NCI-H2081 treated with DMSO at 0.1 percent for 48 hours (cell line): ENCODE measurements around the gene STRN4.

Experiments
- DNase-seq: peaks from one replicate; lab custom pipeline; 2025; lab: John Stamatoyannopoulos, UW

STRN4 gene

DNA sequence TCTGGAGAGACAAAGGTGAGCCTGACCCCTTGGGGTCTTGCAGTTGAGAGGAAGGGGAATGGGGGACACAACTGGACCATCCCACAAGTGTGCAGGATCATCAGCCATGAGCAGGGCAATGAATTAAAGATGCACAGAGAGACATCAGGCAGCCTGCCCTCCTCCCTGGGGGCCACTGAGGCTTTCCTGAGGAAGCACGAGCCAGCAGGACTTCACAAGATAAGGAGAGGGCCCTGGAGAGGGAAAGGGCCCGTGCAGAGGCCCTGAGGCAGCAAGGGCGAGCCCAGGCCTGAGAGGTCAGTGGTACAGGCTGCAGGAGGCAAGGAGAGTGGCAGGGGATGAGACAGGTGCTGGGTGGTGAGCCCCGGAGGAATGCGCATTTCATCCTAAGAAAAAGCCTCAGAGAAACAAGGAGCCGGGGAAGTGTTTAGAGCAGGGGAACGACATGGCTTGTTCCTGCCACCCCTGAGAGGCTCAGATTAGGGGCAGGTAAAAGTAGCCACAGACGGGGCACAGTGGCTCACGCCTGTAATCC, 20.3 kb downstream of the STRN4 start:
- DNase-seq: no peak

DNA sequence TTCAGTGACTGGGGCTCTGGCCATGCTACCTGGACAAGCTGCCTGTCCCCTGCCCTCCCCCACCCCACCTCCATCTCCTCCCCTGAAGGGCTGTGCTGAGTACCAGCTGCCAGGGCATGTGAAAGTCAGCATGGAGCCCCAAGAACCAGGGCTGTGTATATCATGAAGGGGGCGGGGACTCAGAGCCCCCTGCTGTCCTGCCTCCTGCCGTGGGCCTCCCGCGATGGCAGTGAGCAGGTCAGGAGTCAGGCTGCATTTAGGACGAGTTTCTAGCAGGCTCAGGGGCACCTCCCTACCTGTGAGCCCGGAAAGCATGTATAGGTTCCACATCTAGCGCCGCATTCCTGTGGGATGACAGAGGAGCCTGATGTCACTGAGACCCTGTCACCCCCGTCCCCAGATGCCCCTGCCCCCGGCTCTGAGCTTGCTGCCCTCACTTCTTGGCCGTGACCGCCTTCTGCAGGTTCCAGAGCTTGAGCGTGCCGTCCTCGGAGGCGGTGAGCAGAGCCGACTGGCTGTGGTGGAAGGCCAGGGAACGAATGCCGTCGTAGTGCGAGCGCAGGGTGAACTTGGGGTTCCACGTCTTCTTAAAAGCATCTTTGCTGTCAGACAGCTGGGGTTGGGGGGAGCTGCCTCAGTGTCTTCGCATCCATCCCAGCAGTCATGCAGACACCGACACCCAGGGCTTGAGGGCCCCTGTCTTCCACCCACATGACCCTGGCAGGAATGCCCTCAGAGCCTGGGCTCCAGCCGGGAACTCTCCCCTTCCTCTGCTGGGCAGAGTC, 21.0 kb downstream of the STRN4 start:
- DNase-seq: no peak

DNA sequence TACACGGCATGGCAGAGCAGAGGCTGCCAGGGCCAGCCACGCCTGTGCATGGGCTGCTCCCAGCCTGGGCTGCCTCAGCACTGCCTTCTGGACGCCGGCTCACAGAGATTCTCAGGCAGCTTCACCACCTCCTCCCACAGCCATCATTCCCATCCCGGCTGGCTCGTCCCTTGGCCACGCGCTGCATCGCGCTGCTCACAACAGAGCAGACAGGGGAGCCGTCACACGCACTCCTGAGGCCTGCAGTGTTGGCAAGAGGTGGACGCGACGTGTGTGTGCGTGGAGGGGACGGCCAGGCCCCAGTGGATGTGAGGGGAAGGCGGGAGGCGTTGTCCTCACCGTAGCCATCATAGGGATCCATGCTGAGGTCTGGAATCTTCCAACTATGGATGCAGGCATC, 21.8 kb downstream of the STRN4 start:
- DNase-seq: no peak

DNA sequence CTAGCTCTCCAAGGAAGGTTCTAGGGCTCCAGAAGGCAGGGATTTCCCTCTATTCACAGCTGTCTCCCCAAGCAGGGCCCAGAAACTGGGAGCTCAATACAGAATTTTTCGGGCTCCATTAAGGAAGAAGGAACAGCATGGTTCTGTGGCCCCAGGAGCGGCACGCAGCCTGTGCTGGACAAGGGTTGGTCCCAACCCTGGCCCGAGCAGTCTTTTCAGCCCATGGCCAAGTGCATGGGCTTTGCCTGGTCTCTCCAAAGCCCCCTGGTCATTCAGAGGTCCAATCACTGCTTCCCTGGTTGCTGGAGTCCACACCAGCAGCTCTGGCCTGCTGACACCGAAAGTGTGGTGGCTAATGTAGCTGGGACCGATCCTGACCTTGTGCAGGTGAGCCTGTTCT, 22.8 kb downstream of the STRN4 start:
- DNase-seq: no peak

DNA sequence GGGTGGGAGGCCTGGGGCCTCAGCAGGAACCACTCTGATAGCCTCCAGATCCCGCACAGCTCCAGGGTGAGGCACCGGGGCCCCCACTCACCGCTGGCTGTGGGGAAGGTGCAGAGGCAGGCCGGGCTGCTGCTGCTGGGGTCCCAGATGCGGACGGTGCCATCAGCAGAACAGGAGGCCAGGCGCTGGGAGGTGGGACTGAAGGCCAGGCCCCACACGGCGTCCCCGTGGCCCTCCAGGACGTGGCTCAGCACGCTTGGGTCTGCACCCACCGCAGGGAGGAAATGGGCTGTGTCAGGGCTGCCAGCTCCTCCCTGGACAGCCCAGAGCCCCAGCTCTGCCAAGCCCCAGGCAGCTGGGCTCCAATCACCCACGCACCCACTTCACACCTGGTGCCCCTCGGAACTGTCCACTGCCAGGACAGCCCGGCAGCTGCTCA, 23.2 kb downstream of the STRN4 start:
- no peak for DNase-seq

DNA sequence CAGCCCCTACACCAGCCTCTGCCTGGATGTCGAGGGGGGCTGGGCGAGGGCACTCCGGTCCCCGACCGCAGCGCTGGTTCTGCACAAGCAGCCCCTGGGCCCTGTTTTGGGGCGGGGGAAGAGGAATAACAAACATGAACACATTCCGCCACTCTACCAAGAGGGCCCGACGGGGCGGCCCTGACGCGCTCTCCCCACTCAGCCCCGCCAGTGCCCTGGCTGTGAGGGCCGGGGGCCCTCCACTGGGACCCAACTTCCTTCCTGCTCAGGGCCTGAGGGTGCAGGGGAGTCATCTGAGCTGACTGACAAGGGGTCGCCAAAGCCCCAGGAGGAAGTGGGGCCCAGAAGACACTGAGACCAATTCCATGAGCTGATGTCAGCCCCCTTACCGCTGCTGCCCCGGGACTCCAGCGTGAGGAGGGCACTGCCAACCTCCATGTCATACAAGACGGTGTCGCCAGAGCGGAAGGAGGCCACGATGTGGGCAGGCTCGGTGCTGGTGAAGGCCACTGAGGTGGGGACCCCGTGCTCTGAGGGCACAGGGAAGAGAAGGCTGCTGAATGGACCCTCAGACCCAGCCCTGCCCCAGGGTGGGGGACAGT, 23.7 kb downstream of the STRN4 start:
- DNase-seq: no peak

DNA sequence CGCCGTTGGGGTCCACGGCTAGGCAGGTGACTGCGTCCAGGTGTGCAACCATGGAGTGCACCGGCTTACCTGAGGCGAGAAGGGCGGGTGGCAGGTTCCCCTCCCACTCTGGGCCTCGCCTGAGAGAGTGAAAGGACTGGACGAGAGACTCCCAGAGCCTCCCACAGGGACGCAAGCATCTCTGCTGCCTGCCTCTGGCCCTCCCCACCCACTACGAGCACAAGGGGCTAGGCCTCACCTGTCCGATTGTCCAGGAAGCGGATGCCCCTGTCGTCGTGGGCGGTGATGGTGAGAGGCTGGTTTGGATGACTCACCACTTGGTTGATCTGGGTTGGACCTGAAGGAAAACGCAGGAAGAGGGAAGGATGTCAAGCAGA, 24.3 kb downstream of the STRN4 start:
- no peak for DNase-seq

DNA sequence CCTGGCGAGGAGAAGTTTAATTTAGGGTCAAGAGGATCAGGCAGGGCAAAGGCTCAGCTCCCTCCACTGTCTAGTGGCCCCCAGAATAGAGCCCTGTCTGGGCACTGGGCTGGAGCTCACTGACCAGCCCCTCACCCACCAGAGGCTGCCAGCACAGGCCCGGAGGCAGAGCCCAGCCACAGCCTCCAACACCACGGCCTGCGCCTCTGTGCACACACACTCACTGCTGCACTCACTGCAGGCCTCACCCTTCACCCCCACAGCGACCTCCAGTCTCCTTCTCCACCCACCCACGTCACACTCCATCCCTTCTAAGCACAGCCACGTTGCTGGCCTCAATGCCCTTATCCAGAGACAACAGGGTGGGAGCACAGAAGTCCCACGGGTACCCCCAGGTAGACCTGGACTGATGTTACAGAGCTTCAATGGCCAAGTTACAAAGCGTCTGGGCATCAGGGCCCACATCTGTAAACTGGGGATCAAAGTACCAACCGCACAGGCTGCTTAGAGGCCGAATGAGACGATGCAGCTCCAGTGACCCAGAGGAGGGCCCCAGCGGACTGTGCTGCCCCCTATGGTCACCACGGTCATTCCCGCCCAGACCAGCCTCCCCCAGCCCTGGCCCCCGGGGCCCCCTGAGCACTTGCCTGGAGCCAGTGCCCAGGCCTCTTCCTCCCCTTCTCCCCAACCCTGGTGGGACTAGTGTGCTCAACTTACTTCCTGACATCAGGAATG, 24.8 kb downstream of the STRN4 start:
- no peak for DNase-seq

DNA sequence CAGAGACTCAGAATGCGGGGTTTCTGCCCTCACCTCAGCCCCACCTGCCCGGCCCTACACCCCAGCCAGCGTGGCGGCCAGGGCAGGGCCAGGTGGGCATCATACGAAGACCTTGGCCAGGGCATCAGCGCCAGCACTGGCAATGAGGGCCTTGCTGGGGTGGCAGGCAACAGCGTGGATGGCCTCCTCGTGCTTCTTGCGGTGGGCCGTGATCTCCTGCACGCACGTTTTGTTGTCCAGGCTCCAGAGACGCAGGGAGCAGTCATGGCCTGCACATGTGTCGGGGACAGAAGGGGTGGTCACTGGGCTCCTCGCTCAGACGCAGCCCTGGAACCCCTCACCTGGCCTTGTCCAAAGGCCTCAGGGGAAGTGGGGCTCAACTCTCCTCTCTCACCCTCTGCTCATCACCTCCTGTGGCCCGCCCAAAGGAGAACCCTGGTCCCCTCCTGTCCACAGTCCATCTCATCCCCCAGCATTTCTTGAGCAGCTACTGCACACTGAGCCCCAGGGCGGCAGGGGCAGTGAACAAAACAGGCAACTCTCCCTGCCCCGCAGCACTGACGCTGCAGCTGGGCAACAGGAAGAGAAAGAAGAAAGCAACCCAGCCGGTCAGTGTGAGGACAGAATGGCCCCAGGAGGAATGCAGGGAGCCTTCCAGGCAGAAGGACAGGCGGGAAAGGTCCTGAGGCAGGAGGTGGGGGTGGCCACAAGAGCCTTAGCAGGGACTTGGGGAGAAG, 25.6 kb downstream of the STRN4 start:
- no peak for DNase-seq

DNA sequence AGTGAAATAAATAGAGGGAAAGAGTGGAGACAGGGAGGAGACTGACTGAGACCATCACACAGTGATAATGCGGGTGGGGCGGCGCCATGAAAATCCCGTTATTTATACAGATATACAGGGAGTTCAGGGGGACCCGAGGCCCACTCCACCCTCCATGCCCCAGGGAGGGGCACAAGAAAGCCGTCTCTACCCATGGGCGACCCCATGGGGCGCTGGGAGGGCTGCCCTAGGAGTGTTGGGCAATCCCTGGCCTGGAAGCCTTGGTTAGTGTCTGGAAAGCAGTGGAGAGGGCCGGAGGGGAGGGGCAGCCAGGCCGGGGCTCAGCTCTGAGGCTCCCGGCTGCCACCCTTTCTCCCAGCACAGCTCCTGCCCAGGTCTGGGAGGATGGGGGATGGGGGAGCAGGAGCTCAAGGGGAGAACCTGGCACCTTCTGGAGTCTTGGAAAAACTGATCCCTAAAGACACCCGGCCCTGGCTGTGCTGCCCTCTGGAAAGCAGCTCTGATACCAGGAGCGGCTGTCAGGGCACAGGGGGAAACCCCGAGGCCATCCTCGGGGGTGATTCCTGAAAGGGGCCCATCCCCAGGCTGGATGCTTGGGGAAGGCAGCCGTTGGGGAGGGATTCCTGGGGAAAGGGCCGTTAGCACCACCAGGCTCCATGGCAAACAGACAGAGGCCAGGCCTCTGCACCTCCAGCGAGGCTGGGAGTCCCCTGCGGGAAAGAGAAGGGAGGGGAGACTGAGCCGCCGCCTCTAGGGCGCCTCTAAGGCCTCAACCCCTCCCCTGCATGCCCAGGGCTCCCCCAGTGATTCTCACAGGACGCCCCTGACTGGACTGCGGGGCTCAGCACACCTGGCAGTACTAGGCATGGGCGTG, 26.4 kb downstream of the STRN4 start:
- no peak for DNase-seq

DNA sequence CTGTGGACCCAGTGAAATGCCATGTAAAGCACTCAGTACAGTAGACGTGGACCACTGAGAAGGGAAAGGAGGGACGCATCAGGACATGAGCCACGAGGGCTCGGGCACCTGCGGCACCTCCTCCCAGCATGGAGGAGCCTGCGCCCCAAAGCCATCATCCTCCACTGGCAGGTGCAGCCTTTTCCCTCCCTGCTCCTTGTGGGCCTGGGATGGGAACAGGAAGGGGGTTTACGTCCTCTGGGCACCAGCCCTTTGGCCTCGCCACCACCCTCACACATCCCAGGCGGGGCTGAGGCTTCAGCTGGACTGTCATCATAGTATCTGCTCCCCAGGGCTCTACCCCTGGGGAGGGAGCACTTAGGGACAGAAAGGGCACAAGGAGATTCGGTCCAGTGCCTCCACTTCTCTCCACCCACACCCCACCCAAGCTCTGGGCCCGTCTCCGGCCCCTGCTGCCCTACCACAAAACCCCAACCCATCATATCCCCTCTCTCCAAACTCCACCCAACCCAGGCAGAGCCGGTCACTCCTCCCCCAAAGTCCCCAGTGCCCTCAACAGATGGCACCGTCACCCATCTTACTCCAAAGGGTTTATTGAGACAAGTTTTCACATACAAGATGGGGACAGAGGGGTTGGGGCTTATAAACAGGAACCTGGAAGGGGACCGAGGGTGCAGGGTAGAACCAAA, 27.2 kb downstream of the STRN4 start:
- DNase-seq: no peak

DNA sequence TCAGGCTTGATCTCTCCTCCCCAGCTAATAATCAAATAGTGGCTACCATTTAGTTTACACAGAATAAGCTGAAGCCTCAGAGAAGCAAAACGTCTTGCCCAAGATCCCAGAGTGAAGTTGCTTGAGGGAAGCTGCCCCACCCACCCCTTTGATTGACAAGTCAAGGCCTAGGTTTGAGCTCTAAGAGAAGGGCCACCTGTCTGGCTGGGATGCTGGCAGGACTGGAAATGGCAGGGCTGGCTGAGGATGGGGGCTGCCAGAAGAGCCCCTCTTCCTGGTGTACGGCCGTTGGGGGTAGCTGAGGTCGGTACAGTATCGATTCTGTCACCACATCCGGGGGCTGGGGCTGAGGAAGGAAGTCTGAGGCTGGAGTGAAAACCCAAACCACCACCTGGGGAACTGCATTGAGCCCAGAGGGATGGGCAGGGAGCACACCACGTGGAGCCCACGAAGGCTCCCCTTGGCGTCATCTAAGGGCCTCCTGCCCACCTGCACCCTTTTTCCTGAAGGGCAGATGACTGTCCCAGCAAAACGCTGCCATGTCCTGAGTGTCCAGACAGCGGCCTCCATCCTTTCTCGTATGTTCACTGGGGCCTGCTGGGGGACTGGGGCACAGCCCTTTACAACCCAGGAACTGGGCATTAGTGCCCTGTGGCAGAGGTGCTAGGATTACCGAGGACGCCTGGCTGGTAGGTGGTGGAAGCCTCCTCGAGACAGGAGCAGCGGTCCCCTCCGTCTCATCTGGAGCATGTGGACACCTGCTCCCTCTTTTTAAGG, 27.9 kb downstream of the STRN4 start:
- no peak for DNase-seq

DNA sequence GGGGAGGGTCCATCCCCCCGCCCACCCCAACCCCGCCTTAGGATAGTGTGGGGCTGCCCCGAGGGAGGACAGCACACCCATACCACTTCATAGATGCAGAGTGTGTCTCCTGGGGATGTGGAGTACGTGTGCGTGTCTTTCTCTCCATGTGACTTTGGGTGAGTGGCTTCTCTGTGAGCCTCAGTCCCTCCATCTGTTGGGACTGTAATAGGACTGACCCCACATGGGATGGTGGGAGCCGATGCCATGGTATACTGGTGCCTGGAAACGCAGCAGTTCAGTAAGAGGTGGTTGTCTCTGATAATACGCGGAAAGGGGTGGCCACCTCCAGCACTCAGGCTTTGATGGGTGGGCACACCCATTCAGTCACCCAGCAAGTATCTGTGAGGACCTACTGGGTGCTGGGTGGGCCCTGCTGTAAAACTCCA, 28.5 kb downstream of the STRN4 start:
- DNase-seq: no peak

DNA sequence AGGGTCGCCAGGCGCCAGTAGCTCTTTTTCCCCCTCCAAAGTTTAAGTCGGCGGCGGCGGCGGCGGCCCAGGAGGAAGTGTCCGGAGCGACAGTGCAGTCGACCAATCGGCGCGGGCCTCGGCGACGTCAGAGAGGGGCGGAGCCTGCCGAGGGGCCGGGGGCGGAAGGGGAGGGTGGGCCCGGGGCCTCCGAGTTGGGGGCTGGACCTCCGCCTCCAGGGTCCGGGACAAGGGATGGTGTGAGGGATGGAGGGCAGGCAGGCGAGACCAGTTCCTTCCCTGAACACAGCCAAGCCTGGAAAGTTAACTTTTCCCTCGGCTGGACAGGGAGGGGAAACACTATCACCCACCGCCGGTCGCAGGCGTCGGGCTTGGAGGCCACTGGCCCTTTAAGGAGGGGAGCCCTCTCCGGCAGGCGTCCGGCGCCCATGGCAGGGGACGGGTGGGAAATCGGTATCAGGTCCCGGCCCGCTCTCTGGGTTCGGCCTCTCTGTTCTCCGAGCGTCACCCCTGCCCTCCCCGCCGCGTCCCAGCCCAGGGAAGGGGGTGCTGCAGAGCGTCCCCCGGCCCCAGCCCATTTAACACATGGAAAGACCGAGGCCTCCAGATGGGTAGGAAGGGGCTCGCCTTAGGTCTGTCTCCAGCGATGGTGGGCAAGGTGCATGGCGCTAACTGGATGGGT, 29.1 kb downstream of the STRN4 start, which contains the start of gene PRKD2:
Gene PRKD2, minus strand, starts transcription at position 81 of the 682 bp plus-strand sequence. CDS start 744 bp downstream, outside the sequence.
- no peak for DNase-seq

DNA sequence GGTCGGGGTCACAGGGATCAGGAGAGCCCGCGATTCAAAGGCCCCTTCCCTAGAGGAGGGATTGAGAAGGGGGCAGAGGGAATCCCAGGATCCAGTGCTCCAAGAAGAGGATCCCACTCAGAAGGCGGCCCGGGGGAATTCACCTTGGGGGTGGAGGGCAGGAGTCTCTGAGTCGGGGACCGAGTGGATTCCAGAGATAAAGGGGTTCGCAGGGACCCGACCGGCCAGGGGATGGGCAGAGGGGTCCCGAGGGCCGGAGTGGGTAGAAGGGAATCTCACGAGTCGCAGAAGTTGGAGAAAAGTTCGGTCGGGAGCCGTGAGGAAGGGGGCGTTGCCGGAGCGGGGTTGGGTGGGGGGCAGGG, 29.6 kb downstream of the STRN4 start:
- DNase-seq: no peak

DNA sequence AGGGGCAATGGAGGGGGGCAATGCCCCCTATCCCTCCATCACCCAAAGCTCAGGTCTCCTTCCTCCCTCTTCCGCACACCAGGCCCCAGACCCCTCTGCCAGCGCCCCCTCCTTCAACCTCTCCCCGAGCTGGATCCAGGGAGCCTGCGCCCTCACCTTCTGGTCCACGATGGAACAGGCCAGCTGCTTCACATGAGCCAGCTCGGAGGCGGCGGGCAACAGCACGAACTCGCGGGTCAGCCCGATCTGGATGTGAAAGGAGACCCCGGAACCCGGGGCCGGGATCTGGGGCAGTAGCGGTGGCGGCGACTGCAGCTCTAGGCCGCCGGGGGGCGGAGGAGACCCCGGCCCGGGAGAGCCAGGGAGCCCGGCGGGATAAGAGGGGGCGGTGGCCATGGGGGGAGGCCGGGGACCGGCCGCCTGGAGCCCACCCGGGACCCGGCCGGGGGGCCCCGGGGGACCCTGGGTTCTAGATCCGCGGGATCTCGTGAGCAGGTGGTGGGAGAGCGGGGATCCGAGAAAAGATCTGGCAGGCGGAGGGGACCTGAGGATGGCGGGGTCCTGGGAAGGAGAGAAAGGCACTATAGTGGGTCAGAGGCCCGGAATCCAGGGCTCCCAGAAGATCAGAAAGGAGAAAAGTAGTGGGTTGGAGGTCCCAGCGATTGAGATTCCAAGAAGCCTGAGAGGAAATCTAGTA, 30.1 kb downstream of the STRN4 start:
- DNase-seq: no peak

DNA sequence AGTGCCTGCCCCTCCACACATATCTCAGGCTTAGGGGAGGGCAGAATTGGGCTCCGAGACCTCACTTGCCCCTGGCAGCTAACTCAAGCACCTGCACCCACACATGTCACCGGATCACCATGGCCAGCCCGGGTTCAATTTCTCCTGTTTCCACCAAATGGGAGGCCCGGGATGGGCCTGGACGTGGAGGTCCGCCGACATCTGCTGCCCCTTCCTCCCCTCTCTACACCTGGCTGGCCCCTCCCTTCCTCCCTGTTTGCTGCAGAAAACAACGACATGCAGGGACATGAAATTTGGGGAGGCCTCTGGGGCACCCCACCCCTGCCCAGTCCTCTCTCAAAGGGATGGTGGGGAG, 30.7 kb downstream of the STRN4 start:
- DNase-seq: no peak

DNA sequence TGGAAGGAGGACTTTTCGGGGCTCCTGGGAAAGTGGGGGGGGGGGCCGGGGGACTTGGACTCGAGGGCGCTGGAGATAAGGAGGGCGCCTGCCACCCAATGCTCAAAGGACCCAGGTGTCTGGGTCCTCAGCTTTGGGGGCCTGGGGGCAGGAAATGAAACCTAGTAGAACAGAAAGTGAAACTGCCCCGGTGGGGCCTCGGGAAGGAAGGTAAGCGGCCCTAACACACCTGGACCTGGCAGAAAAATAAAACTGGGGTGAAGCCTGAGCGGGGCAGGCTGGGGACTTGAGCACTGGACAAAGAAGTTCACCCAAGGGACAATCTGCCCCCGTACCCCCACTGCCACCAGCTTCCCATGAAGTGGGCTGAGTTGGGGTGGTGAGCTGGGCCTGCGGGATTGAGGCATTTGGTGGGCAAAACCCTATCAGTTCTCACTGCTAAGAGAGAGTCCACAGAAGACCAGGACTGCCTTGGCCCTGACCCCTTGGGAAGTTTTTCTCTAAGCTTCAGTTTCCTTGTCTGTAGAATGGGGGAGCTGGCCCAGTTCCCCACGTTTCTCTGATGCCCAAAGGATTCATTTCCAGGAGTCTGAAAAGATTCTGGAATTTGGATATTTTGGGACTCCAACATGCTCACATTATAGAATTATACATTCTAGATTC, 31.7 kb downstream of the STRN4 start:
- no peak for DNase-seq
